DMS 273 treated with DMSO at 0.1 percent for 48 hours (cell line): Measurements from ENCODE around the gene APOL4.
"Not testable (repeated sequence)": the region's sequence is repeated elsewhere in the genome, so short reads cannot be mapped to it uniquely, and the experiment has no call there.

ENCODE experiments used
- DNase-seq: peaks from one replicate; lab custom pipeline; 2025; lab: John Stamatoyannopoulos, UW

APOL4 gene

DNA sequence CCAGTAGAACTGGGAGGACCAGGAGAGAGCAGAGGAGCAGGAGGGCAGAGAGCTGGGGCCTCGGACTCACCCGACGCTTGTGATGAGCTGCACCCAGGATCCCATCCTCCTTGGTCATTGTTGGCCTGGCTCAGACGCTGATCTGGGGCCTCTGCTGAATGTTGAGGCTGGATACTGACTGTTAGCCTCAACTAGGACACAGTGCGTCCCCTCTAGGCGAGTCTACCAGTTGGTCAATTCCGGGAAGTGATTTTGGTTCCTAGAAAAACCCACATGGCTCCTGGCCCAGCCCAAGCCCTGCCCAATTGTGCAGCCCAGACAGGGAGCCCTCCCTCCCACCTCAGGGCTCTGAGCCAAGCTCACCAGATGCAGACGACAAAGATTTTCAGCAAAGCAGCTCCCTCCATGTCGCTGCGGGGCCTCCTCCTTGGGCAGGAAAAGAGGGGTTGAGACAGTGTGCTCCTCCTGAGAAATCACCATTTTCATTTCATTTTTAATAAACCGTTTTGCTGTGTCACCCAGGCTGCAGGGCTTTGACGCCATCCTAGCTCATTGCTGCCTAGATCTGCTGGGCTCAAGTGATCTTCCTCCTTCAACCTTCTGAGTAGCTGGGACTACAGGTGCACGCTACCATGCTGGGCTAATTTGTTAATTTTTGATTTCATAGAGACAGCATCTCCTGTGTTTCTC lies at the start of gene APOL4:
TSS of gene APOL4 (minus strand) at position 180 of the 690 bp plus-strand sequence. CDS start at position 105, 75 bp downstream.
- no peak for DNase-seq

- not testable (repeated sequence) for DNase-seq
Observed at GRCh38 chr22:36250292-36250960, 48.8 kb upstream of the APOL4 start.

DNA sequence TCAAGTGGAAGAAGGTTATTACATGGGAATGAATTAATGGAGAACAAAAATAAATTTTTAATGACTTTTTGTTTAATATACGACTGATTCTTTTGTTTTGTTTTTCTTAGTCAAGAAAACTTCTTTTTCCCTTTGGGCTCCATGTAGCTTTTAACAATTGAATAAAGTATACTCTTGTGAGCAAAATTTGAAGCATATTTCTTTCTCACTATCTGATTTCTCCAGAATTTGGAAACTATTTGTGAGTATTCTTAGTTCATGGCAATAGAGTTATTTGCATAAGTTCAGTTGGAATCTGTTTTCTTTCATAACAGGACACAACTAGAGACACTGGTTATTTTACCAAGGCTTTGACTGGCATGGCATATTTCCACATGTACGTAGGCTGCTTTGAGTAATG lies 47.6 kb upstream of the APOL4 start:
- no peak for DNase-seq

- no peak for DNase-seq
Observed at GRCh38 chr22:36247955-36248354, 46.3 kb upstream of the APOL4 start.

DNA sequence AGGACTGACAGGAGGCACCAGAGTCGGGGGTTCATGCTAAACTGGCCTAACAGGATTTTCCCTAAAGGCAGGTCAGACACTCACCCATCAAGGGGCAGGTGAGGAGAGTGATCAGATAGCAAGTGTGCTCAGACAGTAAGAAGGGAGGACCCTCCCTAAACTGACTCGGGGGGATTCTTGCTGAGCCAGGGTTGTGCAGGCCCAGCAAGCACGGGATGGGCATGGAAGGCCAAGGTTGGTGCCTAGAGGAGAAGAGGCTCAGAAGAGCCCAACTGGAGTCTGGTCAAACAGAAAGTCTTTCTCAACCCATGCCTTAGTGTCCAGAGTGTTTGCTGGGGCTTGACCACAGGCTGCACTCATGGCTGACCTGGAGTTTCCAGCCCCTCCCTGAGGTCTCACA lies 45.1 kb upstream of the APOL4 start:
- DNase-seq, result no peak

GRCh38 chr22:36245805-36246356 lies 44.3 kb upstream of the APOL4 start:
- DNase-seq, result no peak

DNA sequence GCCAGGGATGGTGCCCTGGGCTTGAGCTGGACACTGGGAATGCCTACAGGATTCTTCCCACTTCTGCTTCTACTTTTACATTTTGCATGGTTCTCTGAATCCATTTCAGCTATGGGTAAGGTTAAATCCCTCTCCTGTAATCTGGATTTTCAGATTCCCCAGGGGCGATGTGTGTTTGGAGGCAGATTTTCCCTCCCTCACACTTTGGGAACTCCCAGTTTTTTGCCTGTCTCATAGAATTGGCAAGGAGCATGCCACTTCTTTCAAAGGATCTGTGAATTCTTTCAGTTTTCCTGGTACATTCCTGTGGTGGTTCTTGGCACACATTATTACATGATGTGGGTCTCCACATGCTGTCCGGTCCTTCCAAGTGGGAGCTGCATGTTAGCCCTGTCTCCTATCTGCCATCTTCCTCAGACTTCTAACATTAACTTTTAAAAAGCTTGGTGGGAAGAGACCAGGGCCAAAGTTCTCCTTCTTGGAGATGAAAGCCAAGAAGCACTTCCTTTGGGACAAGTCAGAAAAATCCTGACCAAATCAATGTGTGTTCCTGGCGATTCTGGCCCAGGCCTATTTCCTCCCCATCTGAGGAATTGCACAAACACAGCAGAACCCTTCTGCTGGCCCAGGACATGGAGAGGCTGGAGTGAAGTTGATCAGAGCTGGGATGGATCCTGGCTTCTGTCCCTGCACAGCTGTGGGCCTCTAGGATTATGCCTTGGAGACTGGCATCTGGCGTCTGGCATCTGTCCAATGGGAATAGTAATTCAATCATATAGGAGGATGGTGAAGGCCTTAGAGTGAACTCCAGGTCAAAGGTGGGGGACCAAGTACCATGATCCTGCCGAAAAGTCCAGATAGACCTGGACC lies 43.1 kb upstream of the APOL4 start:
- no peak for DNase-seq

GRCh38 chr22:36243986-36244385 lies 42.4 kb upstream of the APOL4 start:
- no peak for DNase-seq

DNA sequence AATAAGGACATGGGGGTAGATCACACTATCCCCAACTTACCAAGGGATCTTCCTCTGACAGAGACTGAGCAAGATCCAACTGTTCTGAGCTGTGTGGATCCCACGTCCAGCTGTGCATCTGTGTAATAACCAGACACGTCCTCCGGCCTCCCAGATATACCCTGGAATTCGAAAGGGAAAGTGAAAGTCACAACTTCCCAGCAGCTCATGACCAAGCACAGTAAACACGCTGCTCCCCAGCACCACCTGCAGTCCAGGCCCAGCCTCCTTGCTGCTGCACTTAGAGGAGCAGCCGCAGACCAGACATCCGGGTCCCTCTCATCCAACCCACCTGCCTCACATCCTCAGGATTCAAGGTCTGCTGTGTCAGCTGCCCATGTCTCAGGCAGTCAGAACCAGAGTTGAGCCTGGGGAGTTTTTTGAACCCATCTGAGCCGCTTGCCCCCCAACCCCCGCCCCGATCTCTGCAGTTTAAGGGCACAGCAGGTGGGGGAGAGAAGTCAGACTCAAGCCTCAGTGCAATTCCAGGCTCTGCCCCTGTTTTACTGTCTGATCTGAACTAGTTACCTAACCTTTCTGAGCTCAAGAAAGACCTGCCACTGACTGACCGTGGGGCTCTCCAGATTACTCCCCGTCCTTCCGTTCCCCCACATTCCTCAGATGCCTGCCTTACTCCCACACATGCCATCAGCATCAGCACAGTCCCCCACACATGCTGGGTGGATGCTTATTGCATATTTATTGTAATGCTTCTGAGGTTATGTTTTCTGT lies 38.0 kb upstream of the APOL4 start, which contains the start of gene APOL2:
TSS of gene APOL2 (minus strand) at position 127 of the 771 bp plus-strand sequence. CDS start 6,365 bp downstream, outside the sequence.
- DNase-seq, result peak; percentile 72

DNA sequence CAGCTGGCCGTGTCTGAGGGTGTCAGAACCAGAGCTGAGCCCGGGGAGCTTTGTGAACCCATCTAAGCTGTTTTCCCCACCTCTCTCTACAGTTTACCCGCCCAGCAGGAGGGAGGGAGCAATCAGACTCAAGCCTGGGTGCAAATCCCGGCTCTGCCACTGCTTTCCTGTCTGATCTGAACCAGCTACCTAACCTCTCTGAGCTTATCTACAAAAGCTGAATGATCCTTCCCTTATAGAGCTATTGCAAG lies 37.5 kb upstream of the APOL4 start:
- DNase-seq, result no peak

GRCh38 chr22:36238373-36239149 lies 37.0 kb upstream of the APOL4 start:
- DNase-seq, result no peak

- no peak for DNase-seq
Observed at GRCh38 chr22:36237462-36238372, 36.1 kb upstream of the APOL4 start.

DNA sequence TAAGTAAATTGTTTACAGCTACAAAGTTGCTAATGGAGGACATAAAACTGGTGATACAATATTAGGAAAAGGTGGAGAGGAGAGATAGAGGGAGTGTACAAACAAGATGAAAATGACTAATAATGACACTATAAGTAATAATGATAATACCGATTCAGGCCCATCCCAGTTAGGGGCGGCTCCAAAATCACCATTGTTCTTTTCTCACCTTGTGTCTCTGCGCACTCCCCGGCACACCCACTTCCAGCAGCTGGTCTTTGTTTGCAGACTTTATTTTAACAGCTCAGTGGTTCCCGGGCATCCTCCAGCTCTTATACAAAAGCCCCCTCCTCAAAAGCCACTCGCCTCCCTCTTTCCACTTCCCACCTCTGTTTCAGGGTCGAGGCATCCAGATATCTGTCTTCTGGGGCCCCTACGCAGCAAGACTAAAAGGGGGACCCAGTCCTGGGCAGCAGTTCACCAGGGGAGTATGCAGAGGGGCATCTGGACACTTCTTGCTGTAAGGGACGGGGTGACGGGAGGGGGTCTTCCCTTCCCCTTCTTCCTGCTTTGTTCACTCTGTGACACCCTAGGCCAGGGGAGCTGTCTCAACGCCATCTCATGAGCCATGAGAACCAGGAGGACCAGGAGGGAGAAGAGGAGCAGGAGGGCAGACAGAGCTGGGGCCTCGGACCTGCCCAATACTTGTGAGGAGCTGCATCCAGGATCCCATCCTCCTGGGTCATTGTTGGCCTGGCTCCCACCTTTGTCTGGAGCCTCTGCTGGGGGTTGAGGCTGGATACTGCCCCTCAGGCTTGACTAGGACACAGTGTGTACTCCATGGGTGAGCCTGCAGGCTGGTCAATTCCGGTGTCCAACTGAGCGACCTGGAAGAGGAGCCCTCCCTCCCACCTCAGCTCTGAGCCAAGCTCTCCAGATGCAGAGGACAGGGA lies 35.0 kb upstream of the APOL4 start:
- DNase-seq, result no peak

DNA sequence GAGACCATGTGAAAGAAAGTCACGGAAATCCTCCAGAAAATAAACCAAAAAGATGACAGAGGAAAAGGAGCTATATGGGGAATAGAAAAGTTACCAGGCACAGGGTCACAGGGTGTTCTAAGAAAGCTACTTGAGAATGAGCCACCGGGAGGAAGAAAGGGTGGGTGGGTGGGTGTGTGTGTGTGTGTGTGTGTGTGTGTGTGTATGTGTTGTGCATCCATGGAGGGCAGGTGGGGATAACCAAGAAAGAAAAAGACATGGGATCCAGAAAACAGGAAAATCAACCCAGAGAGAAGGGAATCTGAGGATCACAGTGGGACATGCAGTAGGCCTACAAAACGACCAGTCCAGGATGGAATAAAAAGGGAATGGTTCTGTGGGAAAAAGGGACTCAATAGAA lies 34.0 kb upstream of the APOL4 start:
- no peak for DNase-seq

DNA sequence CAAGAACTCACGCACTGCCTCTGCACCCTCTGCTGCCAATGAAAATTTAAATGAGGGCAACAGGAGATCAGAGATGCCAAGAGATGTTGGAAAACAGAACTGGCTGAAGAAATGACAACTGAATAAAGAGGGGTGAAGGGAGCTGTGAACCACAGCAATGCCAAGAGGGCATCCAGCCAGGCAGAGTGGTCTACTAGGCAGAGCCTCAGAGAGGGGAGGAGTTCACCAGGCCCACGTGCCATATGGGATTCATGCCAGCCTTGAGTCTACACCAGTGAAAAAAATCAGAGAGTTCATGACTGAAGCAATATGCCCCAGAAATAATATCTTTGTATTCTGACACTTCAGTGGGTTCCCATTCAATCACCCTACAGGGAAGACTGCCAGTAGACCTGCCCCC lies 33.3 kb upstream of the APOL4 start:
- no peak for DNase-seq

GRCh38 chr22:36234213-36234612 lies 32.6 kb upstream of the APOL4 start:
- DNase-seq, result no peak

DNA sequence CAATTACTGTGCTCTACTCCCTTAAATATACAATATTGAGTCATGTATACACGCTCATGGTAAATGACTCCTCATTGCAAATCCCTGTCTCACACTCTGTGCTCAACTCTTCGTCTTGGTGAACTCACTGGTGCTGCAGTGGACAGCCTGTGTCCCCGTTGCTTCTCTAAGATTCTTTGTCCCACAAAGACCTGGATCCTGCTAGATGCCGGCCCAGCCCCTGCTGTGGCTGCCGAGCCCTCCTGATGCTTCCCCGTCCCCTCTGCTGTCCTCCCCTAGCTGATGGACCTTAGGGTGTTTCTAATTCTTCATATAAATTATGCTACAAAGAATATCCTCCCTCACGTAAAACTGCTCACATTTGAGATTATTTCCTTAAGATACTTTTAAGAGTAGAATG lies 32.2 kb upstream of the APOL4 start:
- DNase-seq, result no peak

DNA sequence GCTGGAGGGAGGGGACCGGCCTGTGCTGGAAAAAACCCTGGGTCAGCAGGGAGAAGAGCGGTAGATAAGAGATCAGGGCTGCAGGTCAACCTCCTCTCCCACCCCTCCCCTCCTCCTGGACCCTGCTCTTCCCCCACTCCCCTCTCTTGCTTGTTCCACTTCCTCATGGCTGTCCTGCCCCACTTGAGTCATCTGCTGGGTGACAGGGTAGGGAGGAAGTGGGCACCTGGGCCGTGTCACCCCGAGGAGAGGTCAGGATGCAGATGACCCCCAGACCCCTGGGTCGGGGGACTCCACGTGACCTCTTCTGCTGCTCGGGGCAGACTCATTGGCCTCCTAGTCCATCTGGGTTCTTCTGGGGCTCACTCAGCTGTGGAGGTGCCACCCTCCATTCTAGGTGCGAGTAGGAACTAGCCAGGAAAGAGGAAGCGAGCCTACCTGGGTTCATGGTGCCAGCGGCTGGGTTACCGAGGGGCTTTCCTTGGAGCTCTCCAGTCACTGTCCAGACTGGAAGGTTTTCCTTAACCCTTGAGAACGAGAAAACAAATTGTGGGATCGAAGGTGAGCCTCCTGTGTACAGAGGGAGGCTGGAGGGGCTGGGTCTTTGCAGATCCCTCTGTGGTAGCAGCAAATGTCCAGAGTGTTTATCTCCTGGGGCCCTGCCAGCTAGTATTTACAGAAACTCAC lies 31.2 kb upstream of the APOL4 start:
- no peak for DNase-seq
